ENCODE results near the gene AKR7A3.

GRCh38 chr1:19306941-19307340, 18.4 kb upstream of the AKR7A3 start:
- TF ChIP-seq SUZ12 (IDR thresholded peaks at IDR 0.05; ENCODE audit: extremely low read depth, insufficient read depth, insufficient read length) (no peak), YY1 (IDR thresholded peaks at IDR 0.05; ENCODE audit: insufficient read depth, insufficient read length) (no peak), ZNF274 (IDR thresholded peaks at IDR 0.05; ENCODE audit: low read depth, low read length) (no peak)
